Endodermal cell (in vitro differentiated cells): ENCODE results near the gene IL11. TPM values are rescaled to one million over a fixed set of nuclear protein-coding genes. Genes with fewer than 3 reads are reported as not detected.

Experiments used
- DNase-seq: peaks from one replicate; pipeline ENCODE4 v3.0.0-alpha.2; 2017
- H3K27ac ChIP-seq: 2 replicates; pipeline ENCODE4 v1.5.1; 2013; ENCODE audit warnings: mild to moderate bottlenecking, low read depth, low read length, moderate library complexity
- H3K27me3 ChIP-seq: 2 replicates; pipeline ENCODE4 v1.6.1; 2013; ENCODE audit warnings: mild to moderate bottlenecking, low read length, moderate library complexity; ENCODE audit not compliant: insufficient read depth, control insufficient read depth, poor library complexity, severe bottlenecking
- H3K36me3 ChIP-seq: 2 replicates; pipeline ENCODE4 v1.7.0; 2013; ENCODE audit warnings: mild to moderate bottlenecking, low read length, moderate library complexity; ENCODE audit not compliant: control insufficient read depth, insufficient read depth
- H3K4me1 ChIP-seq: one replicate; pipeline ENCODE4 v1.7.0; 2013; ENCODE audit warnings: low read length; ENCODE audit not compliant: control insufficient read depth, insufficient read depth
- H3K4me3 ChIP-seq: 2 replicates; pipeline ENCODE4 v1.5.1; 2013; ENCODE audit warnings: mild to moderate bottlenecking, low read length, moderate library complexity
- H3K9ac ChIP-seq: 2 replicates; pipeline ENCODE4 v1.6.1; 2013; ENCODE audit warnings: mild to moderate bottlenecking, low read length, moderate library complexity; ENCODE audit not compliant: poor library complexity, severe bottlenecking; ENCODE audit errors: extremely low read depth
- H3K9me3 ChIP-seq: 2 replicates; pipeline ENCODE4 v1.6.1; 2013; ENCODE audit warnings: mild to moderate bottlenecking, low read length, moderate library complexity; ENCODE audit not compliant: control insufficient read depth
- H3K27ac Mint-ChIP-seq: 2 replicates; pipeline ENCODE4 v1.8.0; 2020; ENCODE audit warnings: mixed read lengths
- H3K27me3 Mint-ChIP-seq: 2 replicates; pipeline ENCODE4 v1.8.0; 2021; ENCODE audit warnings: mild to moderate bottlenecking, mixed read lengths; ENCODE audit not compliant: insufficient read depth
- H3K36me3 Mint-ChIP-seq: 2 replicates; pipeline ENCODE4 v1.8.0; 2020; ENCODE audit warnings: low read depth, mixed read lengths
- H3K4me1 Mint-ChIP-seq: 2 replicates; pipeline ENCODE4 v1.8.0; 2020; ENCODE audit warnings: mixed read lengths
- H3K4me3 Mint-ChIP-seq: 2 replicates; pipeline ENCODE4 v1.8.0; 2020; ENCODE audit warnings: mild to moderate bottlenecking, moderate library complexity, mixed read lengths
- H3K9me3 Mint-ChIP-seq: 2 replicates; pipeline ENCODE4 v1.8.0; 2020; ENCODE audit warnings: mild to moderate bottlenecking, mixed read lengths
- CTCF ChIP-seq: fragments of 200-600 bp; sonication (generic); conservative IDR thresholded peaks from 2 replicates; pipeline ENCODE4 v1.5.0; 2021; ENCODE audit warnings: antibody characterized with exemption, mild to moderate bottlenecking
- WGBS, 2 experiments: methylation state at CpG; one replicate each; pipeline versions ENCODE4 v1.1.5 to v1.1.7; 2013; ENCODE audit warnings: missing lambda C conversion rate in 2 of 2, mixed read lengths in 1 of 2; ENCODE audit not compliant: insufficient coverage in 1 of 2, insufficient read length in 1 of 2; 5-methylcytosine and 5-hydroxymethylcytosine counted together
- total RNA-seq, 2 donors: library from RNA; stranded (reverse); fragmentation: NEBNext Ultra II Directional in 1 of 2; extraction: Animal tissue kit (Norgen Biotek cat#: 25700) in 1 of 2; gene quantifications; 2 replicates in 1 of 2; 3 replicates in 1 of 2; pipeline ENCODE4 v1.2.1, GENCODE V29; 2021

IL11 gene
- total RNA-seq, 2 donors from 2014 or later = 0.91 to 1.7 TPM

GRCh38 chr19:55400281-55401087 is 30.2 kb upstream of the IL11 start:
- H3K9me3 ChIP-seq = no peaks in the 10 kb centered on the region
- 94% methylated on average over 8 to 14 of the region's 14 CpGs for WGBS, 2 experiments

GRCh38 chr19:55398200-55398925 is 28.1 kb upstream of the IL11 start:
- no peak overlapping the region for H3K4me3 Mint-ChIP-seq
- peaks cover 24% of the 10 kb centered on the region for H3K36me3 Mint-ChIP-seq
- H3K27ac Mint-ChIP-seq = no peak overlapping the region
- Histone ChIP-seq H3K9ac (no peak overlapping the region), H3K27me3 (no peaks in the 10 kb centered on the region), H3K4me1 (no peaks in the 10 kb centered on the region), H3K36me3 (peaks cover 22% of the 10 kb centered on the region), H3K4me3 (no peak overlapping the region), H3K27ac (no peak overlapping the region), H3K9me3 (no peaks in the 10 kb centered on the region)
- no peak for TF ChIP-seq CTCF
- no peak for DNase-seq
- WGBS, 2 experiments = 94 to 95% methylated on average over 11 to 12 of the region's 12 CpGs
- peaks cover 7% of the 10 kb centered on the region for H3K27me3 Mint-ChIP-seq
- no peaks in the 10 kb centered on the region for H3K9me3 Mint-ChIP-seq
- H3K4me1 Mint-ChIP-seq = no peaks in the 10 kb centered on the region

More at GRCh38 chr19:55400281-55401087, 30.2 kb upstream of the IL11 start:
- TF ChIP-seq CTCF = no peak
- H3K36me3 Mint-ChIP-seq = peaks cover 36% of the 10 kb centered on the region
- H3K4me3 Mint-ChIP-seq = no peak overlapping the region
- Histone ChIP-seq H3K9ac (no peak overlapping the region), H3K36me3 (peaks cover 40% of the 10 kb centered on the region), H3K4me3 (no peak overlapping the region), H3K4me1 (no peaks in the 10 kb centered on the region), H3K27ac (peak overlapping the region; percentile 2), H3K27me3 (no peaks in the 10 kb centered on the region)
- H3K27ac Mint-ChIP-seq = no peak overlapping the region
- DNase-seq = peak; percentile 33
- no peaks in the 10 kb centered on the region for H3K9me3 Mint-ChIP-seq
- peaks cover under 1% of the 10 kb centered on the region for H3K4me1 Mint-ChIP-seq
- H3K27me3 Mint-ChIP-seq = peaks cover 7% of the 10 kb centered on the region

GRCh38 chr19:55392820-55393761 is 22.8 kb upstream of the IL11 start:
- DNase-seq = no peak
- no peak for TF ChIP-seq CTCF
- peaks cover 25% of the 10 kb centered on the region for H3K4me1 Mint-ChIP-seq

More at GRCh38 chr19:55392820-55393761, 22.8 kb upstream of the IL11 start:
- peaks cover 11% of the 10 kb centered on the region for H3K4me1 ChIP-seq
- Mint-ChIP-seq H3K36me3 (peaks cover 22% of the 10 kb centered on the region), H3K27ac (no peak overlapping the region), H3K4me3 (no peak overlapping the region), H3K9me3 (no peaks in the 10 kb centered on the region), H3K27me3 (peaks cover 4% of the 10 kb centered on the region)
- peaks cover 32% of the 10 kb centered on the region for H3K36me3 ChIP-seq
- no peaks in the 10 kb centered on the region for H3K27me3 ChIP-seq
- peak overlapping the region; percentile 61 for H3K27ac ChIP-seq
- no peak overlapping the region for H3K9ac ChIP-seq
- H3K4me3 ChIP-seq = no peak overlapping the region
- 42 to 49% methylated on average over 9 to 18 of the region's 18 CpGs for WGBS, 2 experiments
- H3K9me3 ChIP-seq = no peaks in the 10 kb centered on the region
